ENCODE measurements around the gene ARSB.
"Not testable (repeated sequence)": the region's sequence is repeated elsewhere in the genome, so short reads cannot be mapped to it uniquely, and the experiment has no call there.

Gene ARSB

GRCh38 chr5:78886341-78887230, 98.5 kb downstream of the ARSB start:
- in situ Hi-C loops (cut with HindIII; ENCODE audit: low pct_ligation_motif_present, low pct_unique_long_range_greater_than_20kb, low sequenced_read_pairs) = no loop called here
- peak; percentile 20 for DNase-seq

GRCh38 chr5:78881884-78882283, 103.2 kb downstream of the ARSB start:
- DNase-seq = no peak
- in situ Hi-C loops (cut with HindIII; ENCODE audit: low pct_ligation_motif_present, low pct_unique_long_range_greater_than_20kb, low sequenced_read_pairs) = no loop called here

- in situ Hi-C loops (cut with HindIII; ENCODE audit: low pct_ligation_motif_present, low pct_unique_long_range_greater_than_20kb, low sequenced_read_pairs) = no loop called here
- no peak for DNase-seq
Measured at GRCh38 chr5:78879516-78879915, 105.6 kb downstream of the ARSB start.

- in situ Hi-C loops (cut with HindIII; ENCODE audit: low pct_ligation_motif_present, low pct_unique_long_range_greater_than_20kb, low sequenced_read_pairs); DNase-seq: not testable (repeated sequence)
Measured at GRCh38 chr5:78866076-78866475, 119.0 kb downstream of the ARSB start.

GRCh38 chr5:78858364-78858763, 126.7 kb downstream of the ARSB start:
- in situ Hi-C loops (cut with HindIII; ENCODE audit: low pct_ligation_motif_present, low pct_unique_long_range_greater_than_20kb, low sequenced_read_pairs) = no loop called here
- no peak for DNase-seq

GRCh38 chr5:78855026-78855425, 130.1 kb downstream of the ARSB start:
- DNase-seq = peak; percentile 2
- in situ Hi-C loops (cut with HindIII; ENCODE audit: low pct_ligation_motif_present, low pct_unique_long_range_greater_than_20kb, low sequenced_read_pairs) = no loop called here

GRCh38 chr5:78851891-78852290, 133.2 kb downstream of the ARSB start:
- in situ Hi-C loops (cut with HindIII; ENCODE audit: low pct_ligation_motif_present, low pct_unique_long_range_greater_than_20kb, low sequenced_read_pairs); DNase-seq: not testable (repeated sequence)

GRCh38 chr5:78845470-78845869, 139.6 kb downstream of the ARSB start:
- in situ Hi-C loops (cut with HindIII; ENCODE audit: low pct_ligation_motif_present, low pct_unique_long_range_greater_than_20kb, low sequenced_read_pairs) = no loop called here
- no peak for DNase-seq

- DNase-seq = no peak
- in situ Hi-C loops (cut with HindIII; ENCODE audit: low pct_ligation_motif_present, low pct_unique_long_range_greater_than_20kb, low sequenced_read_pairs) = no loop called here
Measured at GRCh38 chr5:78843436-78843835, 141.7 kb downstream of the ARSB start.

GRCh38 chr5:78841767-78842166, 143.3 kb downstream of the ARSB start:
- no peak for DNase-seq
- in situ Hi-C loops (cut with HindIII; ENCODE audit: low pct_ligation_motif_present, low pct_unique_long_range_greater_than_20kb, low sequenced_read_pairs) = no loop called here

GRCh38 chr5:78838753-78839152, 146.4 kb downstream of the ARSB start:
- DNase-seq = no peak
- in situ Hi-C loops (cut with HindIII; ENCODE audit: low pct_ligation_motif_present, low pct_unique_long_range_greater_than_20kb, low sequenced_read_pairs) = no loop called here

- in situ Hi-C loops (cut with HindIII; ENCODE audit: low pct_ligation_motif_present, low pct_unique_long_range_greater_than_20kb, low sequenced_read_pairs) = no loop called here
- peak; percentile 51 for DNase-seq
Measured at GRCh38 chr5:78837836-78838235, 147.3 kb downstream of the ARSB start.

GRCh38 chr5:78835176-78835575, 149.9 kb downstream of the ARSB start:
- in situ Hi-C loops (cut with HindIII; ENCODE audit: low pct_ligation_motif_present, low pct_unique_long_range_greater_than_20kb, low sequenced_read_pairs) = no loop called here
- DNase-seq = no peak

GRCh38 chr5:78833284-78833683, 151.8 kb downstream of the ARSB start:
- in situ Hi-C loops (cut with HindIII; ENCODE audit: low pct_ligation_motif_present, low pct_unique_long_range_greater_than_20kb, low sequenced_read_pairs) = no loop called here
- no peak for DNase-seq

GRCh38 chr5:78830528-78831046, 154.5 kb downstream of the ARSB start:
- no peak for DNase-seq
- in situ Hi-C loops (cut with HindIII; ENCODE audit: low pct_ligation_motif_present, low pct_unique_long_range_greater_than_20kb, low sequenced_read_pairs) = no loop called here

- no peak for DNase-seq
- in situ Hi-C loops (cut with HindIII; ENCODE audit: low pct_ligation_motif_present, low pct_unique_long_range_greater_than_20kb, low sequenced_read_pairs) = no loop called here
Measured at GRCh38 chr5:78829811-78830527, 155.1 kb downstream of the ARSB start.

- in situ Hi-C loops (cut with HindIII; ENCODE audit: low pct_ligation_motif_present, low pct_unique_long_range_greater_than_20kb, low sequenced_read_pairs) = no loop called here
Measured at GRCh38 chr5:78827725-78828124, 157.4 kb downstream of the ARSB start.

GRCh38 chr5:78824831-78825281, 160.3 kb downstream of the ARSB start:
- no peak for DNase-seq
- in situ Hi-C loops (cut with HindIII; ENCODE audit: low pct_ligation_motif_present, low pct_unique_long_range_greater_than_20kb, low sequenced_read_pairs) = no loop called here

More at GRCh38 chr5:78827725-78828124, 157.4 kb downstream of the ARSB start:
- no peak for DNase-seq

- DNase-seq = no peak
Measured at GRCh38 chr5:78823196-78823595, 161.9 kb downstream of the ARSB start.

More at GRCh38 chr5:78823196-78823595, 161.9 kb downstream of the ARSB start:
- in situ Hi-C loops (cut with HindIII; ENCODE audit: low pct_ligation_motif_present, low pct_unique_long_range_greater_than_20kb, low sequenced_read_pairs) = no loop called here
